Vagina (tissue), 2 donors: Measurements from ENCODE around the gene TSPAN5.

Experiments
- POLR2A ChIP-seq, 2 donors: fragments of 450-650 bp; IDR thresholded peaks; one replicate each; pipeline ENCODE4 v1.6.1; 2017; ENCODE audit warnings: antibody characterized with exemption in 2 of 2, mild to moderate bottlenecking in 2 of 2, moderate library complexity in 2 of 2
- TF ChIP-seq, protein P1 (sequence below), 3 experiments: fragments of 450-650 bp in 2 of 3; fragments of 200-600 bp in 1 of 3; sonication (generic) in 1 of 3; IDR thresholded peaks; one replicate each; pipeline ENCODE4 v1.5.1; 2017 to 2019; ENCODE audit warnings: antibody characterized with exemption in 3 of 3, mild to moderate bottlenecking in 2 of 3, moderate library complexity in 2 of 3

DNA sequence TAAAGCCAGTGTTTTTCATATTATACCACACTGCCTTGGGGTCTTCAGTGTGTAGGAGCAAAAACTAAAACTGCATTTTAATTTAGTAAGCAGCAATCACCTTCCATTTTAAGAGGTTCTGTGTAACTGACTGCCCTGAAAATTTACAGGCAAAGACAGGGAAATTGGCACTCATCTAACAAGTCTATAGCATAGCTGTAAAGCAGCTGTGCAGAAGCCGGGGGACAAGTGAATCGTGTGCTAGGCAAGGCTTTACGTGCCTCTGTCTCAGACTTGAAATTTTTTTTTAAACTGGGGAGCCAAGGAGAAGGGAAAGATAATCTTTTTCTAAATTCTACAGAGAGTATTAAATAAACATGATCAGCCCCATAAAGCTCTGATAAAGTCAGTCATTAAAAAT is 39.7 kb downstream of the TSPAN5 start:
- no peak for TF ChIP-seq POLR2A (IDR thresholded peaks at IDR 0.05)
- TF ChIP-seq, protein P1, sequence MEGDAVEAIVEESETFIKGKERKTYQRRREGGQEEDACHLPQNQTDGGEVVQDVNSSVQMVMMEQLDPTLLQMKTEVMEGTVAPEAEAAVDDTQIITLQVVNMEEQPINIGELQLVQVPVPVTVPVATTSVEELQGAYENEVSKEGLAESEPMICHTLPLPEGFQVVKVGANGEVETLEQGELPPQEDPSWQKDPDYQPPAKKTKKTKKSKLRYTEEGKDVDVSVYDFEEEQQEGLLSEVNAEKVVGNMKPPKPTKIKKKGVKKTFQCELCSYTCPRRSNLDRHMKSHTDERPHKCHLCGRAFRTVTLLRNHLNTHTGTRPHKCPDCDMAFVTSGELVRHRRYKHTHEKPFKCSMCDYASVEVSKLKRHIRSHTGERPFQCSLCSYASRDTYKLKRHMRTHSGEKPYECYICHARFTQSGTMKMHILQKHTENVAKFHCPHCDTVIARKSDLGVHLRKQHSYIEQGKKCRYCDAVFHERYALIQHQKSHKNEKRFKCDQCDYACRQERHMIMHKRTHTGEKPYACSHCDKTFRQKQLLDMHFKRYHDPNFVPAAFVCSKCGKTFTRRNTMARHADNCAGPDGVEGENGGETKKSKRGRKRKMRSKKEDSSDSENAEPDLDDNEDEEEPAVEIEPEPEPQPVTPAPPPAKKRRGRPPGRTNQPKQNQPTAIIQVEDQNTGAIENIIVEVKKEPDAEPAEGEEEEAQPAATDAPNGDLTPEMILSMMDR (IDR thresholded peaks at IDR 0.05) = no peak
